Measurements from ENCODE around the gene COL2A1.

- TF ChIP-seq CTCF (optimal IDR thresholded peaks at IDR 0.05 in 1 of 3, IDR thresholded peaks at IDR 0.05 in 1 of 3, conservative IDR thresholded peaks at IDR 0.05 in 1 of 3; ENCODE audit: extremely low read depth in 1 of 3, insufficient read depth in 2 of 3, low read length in 3 of 3) (peak; percentile 21 to 63 (median 29)), EZH2 (IDR thresholded peaks at IDR 0.05; ENCODE audit: low read length) (no peak)
These were observed 3.3 kb downstream of the COL2A1 start for GRCh38 chr12:48000878-48001504.

Measured in keratinocyte (primary cell).